CD4-positive, alpha-beta T cell treated with Interleukin-15 for 1 hour (primary cell): Measurements from ENCODE around the gene DHX36.

Experiments used
- DNase-seq: peaks from one replicate; pipeline ENCODE4 v3.0.0-alpha.2; 2020

DHX36 gene

DNA sequence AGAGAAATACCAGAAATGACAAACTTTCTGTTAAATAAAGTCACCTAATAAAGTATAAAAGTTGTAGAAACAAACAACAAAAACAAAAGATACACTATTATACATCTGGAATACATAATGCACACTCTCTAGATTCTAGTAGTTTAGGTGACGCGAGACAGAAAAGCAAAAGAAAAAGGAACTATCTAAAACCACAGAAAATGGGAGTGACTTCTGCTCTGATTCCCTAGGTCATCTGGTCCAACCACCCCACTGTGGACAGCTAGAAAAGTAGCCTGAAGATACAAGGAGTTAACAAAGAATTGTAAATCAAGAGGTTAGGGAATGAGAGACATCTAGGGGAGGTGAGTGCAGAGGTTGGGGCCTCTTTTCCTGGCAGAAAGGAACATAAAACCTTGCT lies 39.1 kb downstream of the DHX36 start:
- no peak for DNase-seq

DNA sequence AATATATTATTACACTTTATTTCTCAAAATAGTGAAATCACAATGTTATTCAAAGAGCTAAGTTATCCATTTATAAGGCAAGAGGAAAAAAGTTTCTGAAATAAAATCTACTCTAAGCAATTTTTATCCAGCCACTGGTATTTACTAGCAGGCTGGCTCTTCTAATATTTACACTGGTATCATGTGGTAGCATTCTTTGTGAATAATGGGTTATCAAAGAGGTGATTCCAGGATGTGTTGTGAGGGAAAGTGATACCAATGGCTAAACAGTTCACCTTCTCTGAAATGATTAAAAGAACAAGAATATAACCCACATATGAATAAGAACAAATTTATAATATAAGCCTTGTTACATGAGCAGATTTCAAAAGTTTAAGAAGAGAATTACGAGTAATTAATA lies 44.1 kb downstream of the DHX36 start:
- no peak for DNase-seq

DNA sequence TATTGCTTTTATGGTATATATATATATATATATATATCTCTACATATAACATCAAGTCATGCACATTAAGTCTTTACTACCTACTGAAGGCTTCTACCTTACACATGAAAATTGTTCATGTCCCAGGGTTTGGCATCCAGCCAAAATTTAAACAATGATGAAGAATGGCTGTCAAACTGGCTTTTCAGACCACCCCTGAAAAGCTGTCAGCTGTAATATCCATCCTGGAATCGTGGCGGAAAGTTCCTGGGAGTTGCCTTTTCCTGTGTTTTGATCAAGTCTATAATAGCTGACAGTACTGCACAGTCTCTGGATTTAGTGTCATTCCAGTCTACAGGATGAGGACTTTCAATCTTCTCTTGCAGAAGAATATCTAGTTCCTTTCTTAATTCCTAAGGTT lies 48.3 kb downstream of the DHX36 start:
- no peak for DNase-seq

DNA sequence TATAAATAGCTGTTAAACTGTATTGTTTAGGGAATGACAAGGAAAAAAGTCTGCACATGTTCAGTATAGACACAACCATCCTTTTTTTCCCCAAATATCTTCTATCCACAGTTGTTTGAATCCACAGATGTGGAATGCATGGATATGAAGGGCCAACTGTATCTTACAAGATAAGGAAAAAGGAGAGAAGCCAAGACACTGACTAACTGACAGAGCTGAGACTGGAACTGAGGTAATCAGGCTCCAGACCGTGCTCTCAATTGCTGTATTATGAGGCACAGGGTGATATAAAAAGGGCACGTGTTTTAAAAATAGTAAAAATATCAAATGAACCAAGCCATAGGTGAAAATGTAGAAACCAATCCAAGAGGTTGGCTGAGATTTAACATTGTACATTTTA lies 49.0 kb downstream of the DHX36 start:
- no peak for DNase-seq

DNA sequence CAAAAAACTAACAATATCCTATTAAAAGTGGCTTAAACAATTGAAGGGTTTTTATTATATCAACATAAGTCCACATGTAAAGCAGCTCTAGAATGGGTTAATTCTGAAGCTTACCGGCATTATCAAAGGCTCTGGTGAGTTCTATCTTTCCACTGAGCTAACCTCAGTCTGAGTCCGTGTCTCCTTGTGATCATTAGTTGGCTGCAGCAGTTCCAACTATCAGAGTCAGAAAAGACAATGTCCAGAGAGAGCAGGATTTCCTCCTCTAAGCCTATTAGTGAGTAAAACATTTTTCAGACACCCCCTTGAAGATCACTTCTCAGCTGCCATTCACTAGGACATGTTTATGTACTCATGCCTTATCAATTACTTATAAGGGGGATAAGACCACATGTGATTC lies 49.9 kb downstream of the DHX36 start:
- no peak for DNase-seq

DNA sequence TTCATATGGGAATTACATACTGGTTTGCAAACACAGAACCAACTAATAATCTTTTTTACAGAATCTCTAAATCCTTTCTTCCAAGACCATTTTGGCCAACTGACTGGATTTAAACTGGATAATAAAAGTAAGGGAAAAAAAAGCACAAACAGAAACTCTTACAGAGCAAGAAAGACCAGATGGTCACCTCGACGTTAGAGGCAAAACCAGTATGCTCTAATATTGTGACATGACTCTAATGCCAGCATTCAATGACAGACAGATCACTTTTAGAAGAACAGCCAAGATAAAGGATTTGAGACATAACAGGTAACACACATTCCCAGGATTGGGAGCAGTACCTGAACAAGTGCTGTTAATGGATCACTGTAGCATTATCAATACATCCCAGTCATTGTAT lies 50.9 kb downstream of the DHX36 start:
- no peak for DNase-seq

DNA sequence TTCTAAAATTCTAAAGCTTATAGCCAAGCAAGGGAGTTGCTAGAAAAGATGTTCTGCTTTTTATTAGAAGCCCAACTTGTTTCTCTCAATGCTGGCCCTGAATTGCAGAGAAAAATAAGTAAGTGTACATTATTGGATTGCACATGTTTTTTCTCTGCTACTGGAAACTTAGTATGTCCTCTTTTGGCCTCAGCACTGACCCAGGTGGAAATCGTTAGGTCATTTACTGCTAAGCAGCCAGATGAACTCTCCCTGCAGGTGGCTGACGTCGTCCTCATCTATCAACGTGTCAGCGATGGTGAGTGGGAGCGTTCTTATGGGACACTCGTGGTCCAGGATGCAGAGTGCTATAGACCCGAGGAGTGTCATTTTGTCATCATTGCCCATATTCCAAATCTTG lies 69.8 kb downstream of the DHX36 start:
- no peak for DNase-seq

DNA sequence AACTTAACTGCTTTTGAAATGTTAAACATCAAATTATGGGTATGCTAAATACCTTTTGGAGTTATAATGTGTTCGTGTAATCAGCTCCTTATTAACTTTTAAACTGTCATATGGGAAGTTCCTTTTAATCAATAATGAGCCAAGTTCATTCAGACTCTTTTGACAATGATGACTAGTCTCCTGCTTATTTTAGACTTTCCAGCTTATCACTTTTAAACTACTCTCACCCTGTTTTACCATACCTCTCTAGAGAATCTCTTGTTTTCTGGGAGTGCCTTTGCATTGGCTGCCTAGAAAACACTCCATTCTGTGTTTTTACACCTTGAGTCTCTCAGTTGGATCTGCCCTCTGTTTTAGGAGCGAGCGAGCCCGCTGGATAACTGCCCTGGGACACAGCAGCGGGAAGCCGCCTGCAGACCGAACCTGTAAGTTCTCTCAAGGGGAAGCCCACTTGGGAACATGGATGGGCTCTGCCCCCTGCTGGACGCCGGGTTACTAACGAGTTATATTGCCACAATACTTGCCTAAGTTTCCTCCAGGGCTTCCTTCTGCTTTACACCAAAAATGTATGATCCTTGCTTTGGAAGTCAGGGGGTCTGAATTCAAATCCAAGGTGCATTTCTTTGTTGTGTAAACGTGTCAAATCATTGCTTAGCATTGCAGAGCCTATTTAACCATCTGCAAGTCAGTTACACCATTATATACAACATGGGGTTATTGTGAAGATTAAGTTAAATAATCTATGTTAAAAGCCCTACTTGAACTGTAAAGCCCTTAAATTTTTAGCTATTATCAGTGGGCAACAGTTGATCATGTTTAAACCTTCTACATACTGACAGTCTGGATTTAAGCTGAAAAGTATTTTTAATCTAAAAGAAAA lies 71.3 kb downstream of the DHX36 start:
- DNase-seq = peak; percentile 66

DNA sequence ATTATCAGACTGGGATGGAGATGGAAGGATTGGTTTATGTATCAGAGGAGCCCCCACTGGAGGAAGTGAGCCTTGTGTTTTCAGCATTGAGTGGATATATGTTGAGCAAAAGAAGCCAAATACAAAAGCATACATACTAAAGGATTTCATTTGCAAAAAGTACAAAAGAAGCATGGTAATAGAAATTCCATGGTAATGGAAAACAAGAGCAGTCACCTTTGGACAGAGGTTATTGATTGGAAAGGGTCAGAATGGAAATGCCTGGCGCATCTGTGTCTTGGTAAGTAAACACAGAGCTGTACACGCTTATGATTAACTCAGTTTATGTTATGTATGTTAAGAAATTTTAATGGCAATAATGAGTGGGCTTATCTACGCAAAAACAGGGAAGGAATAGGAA lies 72.7 kb downstream of the DHX36 start:
- DNase-seq = no peak

DNA sequence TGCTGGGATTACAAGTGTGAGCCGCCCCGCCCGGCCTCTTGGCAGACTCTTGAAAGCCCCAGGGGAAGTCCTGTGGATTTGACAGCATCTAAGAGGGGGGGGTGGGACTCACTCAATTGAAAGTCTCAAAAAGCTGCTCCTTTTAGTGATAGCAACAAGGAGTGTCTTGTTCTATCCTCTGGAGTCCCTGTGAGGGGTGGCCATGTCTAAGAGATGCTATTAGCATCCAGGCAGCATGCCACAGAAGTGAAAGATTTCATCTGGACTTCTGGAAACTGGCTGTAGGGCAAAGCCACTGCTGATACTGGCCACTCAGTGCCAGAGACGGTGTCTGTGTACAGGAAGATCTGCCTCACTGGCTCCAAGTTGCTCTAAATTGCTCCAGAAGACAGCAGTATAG lies 74.0 kb downstream of the DHX36 start:
- DNase-seq = no peak

DNA sequence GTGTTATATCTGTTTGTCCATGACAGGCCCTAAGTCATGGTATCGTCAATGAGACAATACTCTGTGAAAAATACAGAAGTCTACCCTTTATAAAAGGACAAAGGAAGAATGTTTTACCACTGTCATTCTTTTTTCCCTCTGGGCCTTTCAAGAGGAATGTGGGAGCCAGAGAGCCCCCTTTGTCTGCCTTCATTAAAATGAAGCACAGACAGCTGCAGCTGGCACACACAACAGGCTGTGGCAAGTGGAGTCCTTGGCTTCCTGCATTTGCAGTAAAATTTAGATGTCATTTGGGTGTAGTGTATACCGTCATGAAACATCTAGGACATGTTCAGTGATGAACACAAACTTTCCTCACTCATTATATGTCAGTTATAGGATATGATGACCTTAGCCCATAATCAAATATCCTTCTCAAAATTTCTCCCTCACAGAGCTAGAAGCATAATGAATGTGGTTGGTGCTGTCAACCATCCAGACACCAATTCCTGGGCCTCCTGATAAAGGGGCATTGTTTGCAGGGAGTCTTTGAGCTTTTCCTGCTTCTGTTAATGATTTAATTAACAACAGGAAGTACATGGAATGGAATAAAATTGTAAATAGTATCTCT lies 76.4 kb downstream of the DHX36 start:
- no peak for DNase-seq

DNA sequence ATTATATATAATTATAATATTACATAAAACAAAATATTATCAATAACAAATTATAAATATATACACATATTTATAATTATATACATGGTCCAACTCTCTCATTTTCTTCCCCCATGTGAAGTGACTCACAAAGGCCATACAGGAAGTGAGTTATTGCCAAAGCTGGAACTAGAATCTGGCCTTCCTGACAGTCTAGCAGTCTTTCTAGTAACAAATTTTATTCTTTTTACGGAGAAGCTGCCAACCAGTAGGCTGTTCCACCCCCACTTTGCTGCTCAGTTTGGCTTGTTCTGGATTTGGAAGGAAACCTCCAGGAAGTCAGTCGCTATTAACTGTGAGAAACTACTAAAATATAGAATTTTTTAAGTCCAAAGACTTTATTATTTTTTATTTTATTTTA lies 79.6 kb downstream of the DHX36 start:
- no peak for DNase-seq

DNA sequence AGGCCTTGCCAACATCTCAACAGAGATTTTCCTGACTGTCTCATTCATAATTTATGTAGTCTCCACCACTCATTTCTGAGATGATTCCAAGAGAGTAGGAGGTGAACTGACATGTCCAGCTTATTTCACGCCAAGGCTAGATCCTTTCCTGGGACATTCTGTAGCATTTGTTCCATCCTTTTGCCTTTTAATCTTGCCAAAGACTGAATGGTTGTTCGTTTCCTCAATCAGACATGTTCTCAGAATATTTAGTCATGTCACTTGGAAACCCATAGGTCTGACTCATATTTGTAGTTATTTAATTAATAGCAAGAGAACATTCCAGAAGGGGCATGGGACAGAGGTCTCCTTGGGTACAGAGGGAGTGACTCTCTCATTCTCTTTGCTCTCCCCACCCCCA lies 80.9 kb downstream of the DHX36 start:
- no peak for DNase-seq

DNA sequence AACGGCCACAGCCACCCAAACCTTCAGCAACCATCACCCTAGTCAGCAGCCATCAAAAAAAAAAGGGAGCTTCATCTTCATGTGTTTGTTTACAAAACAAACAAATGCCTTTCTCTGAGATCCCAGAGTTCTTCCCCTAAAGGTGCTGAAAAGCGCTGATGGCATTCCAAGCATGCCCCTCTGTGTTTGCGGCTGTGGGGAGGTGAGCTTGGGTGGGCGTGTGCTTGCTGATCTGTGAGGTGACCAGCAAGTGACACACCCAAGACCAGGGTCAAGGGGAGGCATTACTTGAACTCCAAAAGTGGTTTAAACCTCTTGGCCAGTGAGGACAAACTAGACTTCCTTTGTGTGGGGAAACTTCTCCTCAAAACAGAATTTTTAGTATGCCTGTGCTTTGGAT lies 81.5 kb downstream of the DHX36 start:
- DNase-seq = no peak

DNA sequence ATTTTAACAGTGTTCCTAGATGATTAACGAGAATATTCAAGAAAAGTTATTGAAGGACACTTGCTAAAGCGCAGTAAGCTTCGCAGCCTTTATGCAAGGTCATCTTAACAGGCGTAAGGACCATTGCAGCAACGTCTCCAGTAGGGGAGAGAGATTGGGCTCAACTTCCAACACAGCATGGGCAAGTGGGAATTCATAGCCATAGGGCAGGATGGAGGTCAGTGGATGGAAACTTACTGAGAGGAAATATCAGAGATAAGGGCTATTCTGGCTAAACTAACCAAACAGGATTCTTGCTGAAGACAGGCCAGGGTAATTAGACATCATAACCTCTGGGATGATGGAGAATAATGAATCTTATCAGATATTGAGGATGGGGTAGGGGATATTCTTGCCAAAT lies 82.8 kb downstream of the DHX36 start:
- no peak for DNase-seq

DNA sequence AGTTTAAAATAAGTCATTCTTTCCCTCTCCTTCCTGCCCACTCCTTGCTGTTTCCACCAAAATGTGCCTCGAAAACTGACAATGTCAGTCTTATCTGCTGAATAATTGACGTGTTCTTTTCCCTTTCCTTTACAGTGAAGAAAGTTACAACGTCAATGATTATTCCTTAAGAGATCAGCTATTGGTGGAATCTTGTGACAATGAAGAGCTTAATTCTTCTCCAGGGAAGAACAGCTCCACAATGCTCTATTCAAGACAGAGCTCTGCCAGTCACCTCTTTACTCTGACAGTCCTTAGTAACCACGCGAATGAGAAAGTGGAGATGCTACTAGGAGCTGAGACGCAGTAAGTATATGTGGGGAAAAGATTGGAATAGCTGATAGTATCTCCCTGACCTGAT lies 84.1 kb downstream of the DHX36 start:
- DNase-seq = no peak

DNA sequence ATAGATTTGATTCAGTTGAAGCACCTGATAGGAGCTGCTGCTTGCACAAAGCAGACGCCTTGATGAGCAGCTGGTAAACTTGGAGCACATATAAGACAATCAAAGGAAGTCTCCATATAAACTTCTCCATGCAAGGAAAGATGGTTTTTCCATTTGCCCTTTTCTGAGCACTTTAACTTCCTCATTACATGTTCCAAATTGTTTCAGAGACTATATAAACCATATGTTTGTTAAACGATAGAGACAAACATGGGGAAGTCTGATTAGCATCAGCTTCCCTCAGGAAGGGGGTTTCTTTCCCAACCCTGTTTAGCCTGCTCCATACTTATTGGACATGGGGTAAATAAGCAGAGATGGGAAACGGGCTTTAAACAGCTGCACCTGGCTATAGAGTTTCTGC lies 88.0 kb downstream of the DHX36 start:
- no peak for DNase-seq

DNA sequence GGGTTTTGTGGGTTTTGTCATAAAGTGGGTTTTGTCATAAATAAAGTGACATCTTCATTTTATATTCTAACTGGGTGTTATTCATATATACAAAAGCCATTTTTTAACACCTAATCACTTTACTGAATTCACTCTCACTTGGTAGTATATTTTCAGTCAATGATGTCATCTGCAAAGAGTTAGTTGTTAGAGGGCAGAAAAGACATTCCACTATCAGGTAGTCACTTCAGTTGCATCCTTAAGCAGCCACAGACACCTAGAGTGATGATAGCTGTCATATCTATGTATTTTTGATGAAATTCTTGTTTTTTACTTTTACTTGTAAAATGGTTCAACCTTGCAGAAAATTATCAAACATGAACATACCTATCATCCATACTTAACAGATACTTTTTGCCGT lies 89.0 kb downstream of the DHX36 start:
- no peak for DNase-seq

DNA sequence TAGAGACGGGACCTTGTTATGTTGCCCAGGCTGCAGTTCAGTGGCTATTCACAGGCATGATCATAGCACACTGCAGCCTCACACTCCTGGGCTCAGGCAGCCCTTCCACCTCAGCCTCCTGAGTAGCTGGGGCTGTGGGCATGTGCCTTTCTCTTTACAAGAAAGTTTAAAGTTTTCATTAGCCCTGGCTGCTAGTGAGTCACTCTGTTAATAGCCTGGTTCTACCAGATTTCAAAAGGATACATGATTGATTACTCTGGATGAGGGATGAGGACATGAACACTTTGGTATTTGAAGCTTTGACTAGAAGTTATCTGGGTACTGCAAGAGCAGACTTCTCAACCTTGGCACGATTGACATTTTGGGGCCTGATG lies 95.1 kb downstream of the DHX36 start:
- DNase-seq = no peak

DNA sequence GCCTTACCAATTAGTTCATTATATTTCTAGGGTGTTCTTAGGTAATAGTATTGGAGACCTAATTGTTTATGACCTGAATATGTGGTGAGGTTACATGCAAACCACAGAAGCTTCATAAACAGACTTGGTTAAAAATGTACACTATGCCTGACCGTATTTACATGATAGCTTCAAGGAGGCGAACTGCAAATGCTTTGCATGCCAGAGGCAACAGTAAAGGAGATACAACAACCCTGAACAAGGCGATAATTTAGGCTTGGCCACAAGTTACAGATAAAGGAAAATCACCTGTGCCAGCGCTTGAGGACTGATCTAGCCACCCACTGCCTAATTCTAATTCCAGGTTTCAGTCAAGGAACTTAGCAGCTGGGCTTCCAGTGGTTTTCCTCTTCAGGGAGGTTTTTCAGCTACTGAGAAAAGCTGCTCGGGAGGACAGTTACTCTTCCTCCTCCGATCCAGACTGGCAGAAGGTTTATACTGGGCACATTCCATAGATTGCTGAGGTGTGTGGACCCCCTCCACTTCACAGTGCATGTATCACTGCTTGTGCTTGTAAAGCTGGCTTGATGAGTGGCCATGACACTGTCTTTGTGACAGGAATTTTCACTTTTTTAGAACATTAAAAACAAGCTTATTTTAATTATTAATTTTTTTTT lies 95.6 kb downstream of the DHX36 start:
- DNase-seq = no peak

DNA sequence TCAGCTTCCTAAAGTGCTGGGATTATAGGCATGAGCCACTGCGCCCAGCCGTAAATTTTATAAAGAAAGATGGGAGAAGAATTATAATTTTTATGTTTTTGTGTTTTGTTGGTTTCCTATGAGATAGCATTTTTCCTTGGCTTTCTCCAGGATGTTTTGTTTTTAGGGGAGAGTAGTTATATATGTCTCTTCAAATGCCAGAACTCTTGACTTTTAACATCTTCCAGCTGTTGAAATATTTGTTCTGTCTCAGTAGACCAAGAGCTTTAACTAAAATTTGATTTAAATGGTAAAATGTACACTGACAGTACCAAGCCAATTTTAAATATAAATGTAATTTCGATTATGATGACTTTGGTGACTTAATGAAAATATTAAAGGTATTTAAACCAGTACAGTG lies 96.8 kb downstream of the DHX36 start:
- no peak for DNase-seq

DNA sequence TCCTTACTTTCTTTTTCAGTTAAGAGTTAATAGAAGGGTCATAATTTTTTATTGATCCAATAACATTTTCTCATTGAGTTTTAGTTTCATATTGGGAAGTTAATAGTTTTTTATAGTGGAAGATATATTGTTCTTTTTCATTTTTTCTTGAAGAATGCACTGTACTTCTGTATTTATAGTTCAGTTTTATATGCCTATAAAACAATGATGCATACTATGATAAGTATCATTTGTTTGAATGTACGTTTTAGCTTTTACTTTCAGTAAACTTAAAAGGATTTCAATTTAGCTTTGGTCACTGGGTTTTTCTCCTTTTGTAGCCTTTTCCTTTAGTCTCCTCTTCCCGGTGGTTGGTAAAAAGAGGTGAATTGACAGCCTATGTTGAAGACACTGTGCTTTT lies 98.8 kb downstream of the DHX36 start:
- no peak for DNase-seq

DNA sequence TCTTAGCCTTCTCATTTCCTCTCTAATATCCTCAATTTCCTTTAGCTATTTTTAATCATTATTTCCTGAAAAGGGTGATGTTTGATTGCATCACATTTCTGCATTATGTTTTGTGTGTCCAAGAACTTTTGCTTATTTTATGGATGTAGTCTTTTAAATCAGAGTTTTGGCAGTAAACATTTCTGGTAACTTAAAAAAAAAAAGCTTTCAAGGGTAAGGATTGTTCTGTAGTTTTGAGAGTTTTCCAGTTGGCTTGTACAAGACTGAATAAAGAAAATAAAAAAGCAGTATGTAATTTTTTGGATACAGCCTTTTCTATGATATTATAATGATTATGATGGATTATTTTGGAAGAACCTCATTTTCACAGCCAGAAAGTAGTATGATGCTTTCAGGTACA lies 99.4 kb downstream of the DHX36 start:
- no peak for DNase-seq

DNA sequence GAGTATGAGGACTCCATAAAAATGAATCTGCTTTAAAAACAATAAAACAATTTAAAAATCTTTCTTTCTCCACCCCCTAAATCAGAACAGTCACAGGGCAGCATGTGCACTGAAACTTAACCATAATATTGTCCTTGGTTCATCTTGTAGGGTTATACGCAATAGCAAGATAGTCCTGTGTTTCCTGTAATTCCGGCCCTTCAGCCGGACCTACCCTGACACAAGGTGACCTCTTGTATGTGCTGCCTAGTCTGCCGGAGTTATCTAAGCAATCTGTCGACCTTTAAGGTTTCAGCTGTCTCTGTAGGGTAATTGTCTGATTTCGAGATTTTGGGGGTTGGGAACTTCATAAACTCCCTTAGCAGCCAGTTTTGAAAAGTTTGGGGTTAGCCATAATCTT lies 99.9 kb downstream of the DHX36 start:
- DNase-seq = no peak

DNA sequence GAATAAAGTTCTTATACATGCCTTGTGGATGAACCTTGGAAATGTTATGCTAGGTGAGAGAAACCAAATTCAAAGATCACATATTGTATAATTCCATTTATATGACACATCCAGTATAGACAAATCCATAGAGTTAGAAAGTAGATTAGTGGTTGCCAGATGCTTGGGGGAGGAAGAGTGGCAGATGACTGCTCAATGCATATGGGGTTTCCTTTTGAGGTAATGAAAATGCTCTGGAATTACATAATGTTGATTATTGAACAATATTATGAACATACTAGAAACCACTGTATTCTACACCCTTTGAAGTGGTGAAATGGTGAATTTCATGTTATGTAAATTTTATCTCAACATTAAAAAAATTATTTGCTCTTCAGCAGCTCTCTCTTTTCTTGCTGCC lies 100.8 kb downstream of the DHX36 start:
- no peak for DNase-seq
